Activated CD8-positive, alpha-beta memory T cell treated with anti-CD3 and anti-CD28 coated beads for 4 hours (primary cell): ENCODE results near the gene GOLGA6L22.
"Not testable (repeated sequence)": the region's sequence is repeated elsewhere in the genome, so short reads cannot be mapped to it uniquely, and the experiment has no call there.

Experiments
- DNase-seq, 2 donors: peaks; one replicate each; pipeline ENCODE4 v3.0.0-alpha.2; 2020; ENCODE audit warnings: low read depth in 2 of 2

The GOLGA6L22 gene

GRCh38 chr15:22458603-22459002 is at the start of gene GOLGA6L22:
Gene GOLGA6L22 (plus strand): TSS chr15:22458903. CDS start chr15:22458994, 91 bp downstream.
- not testable (repeated sequence) for DNase-seq

GRCh38 chr15:22417288-22417687 is 41.4 kb upstream of the GOLGA6L22 start:
- not testable (repeated sequence) for DNase-seq

GRCh38 chr15:22417795-22418194 is 40.9 kb upstream of the GOLGA6L22 start:
- DNase-seq = not testable (repeated sequence)

GRCh38 chr15:22418212-22418611 is 40.5 kb upstream of the GOLGA6L22 start:
- DNase-seq = not testable (repeated sequence)

- DNase-seq = not testable (repeated sequence)
Observed at GRCh38 chr15:22418666-22419065, 40.0 kb upstream of the GOLGA6L22 start.

- DNase-seq = not testable (repeated sequence)
Observed at GRCh38 chr15:22420340-22420739, 38.4 kb upstream of the GOLGA6L22 start.

GRCh38 chr15:22429426-22429825 is 29.3 kb upstream of the GOLGA6L22 start:
- DNase-seq = not testable (repeated sequence)

GRCh38 chr15:22431687-22432086 is 27.0 kb upstream of the GOLGA6L22 start:
- DNase-seq = not testable (repeated sequence)

GRCh38 chr15:22494490-22495113 is 35.9 kb downstream of the GOLGA6L22 start:
- peak in 1 of 2 donors; percentile 3 for DNase-seq

- DNase-seq = not testable (repeated sequence)
Observed at GRCh38 chr15:22497200-22497599, 38.5 kb downstream of the GOLGA6L22 start.

GRCh38 chr15:22498220-22498925 is 39.7 kb downstream of the GOLGA6L22 start:
- DNase-seq = not testable (repeated sequence)

- DNase-seq = not testable (repeated sequence)
Observed at GRCh38 chr15:22502272-22502671, 43.6 kb downstream of the GOLGA6L22 start.

GRCh38 chr15:22506959-22507358 is 48.3 kb downstream of the GOLGA6L22 start:
- not testable (repeated sequence) for DNase-seq

GRCh38 chr15:22516140-22516539 is 57.4 kb downstream of the GOLGA6L22 start:
- not testable (repeated sequence) for DNase-seq
